HG02571 (cell line): ENCODE data around the gene UNC93A.
"Not testable (repeated sequence)": the region's sequence is repeated elsewhere in the genome, so short reads cannot be mapped to it uniquely, and the experiment has no call there.

Experiments
- ATAC-seq: cut with Tn5 transposase; IDR thresholded peaks from one replicate; pipeline ENCODE4 v1.9.1; 2021; ENCODE audit warnings: mild to moderate bottlenecking, moderate library complexity; ENCODE audit not compliant: unreplicated experiment

Gene UNC93A

GRCh38 chr6:167270499-167271311, 20.4 kb upstream of the UNC93A start:
- ATAC-seq, result no peak

- no peak for ATAC-seq
These were observed 19.0 kb upstream of the UNC93A start for GRCh38 chr6:167272151-167272550.

- ATAC-seq, result no peak
These were observed 18.3 kb upstream of the UNC93A start for GRCh38 chr6:167272696-167273379.

GRCh38 chr6:167274270-167274669, 16.8 kb upstream of the UNC93A start:
- no peak for ATAC-seq

GRCh38 chr6:167275001-167275400, 16.1 kb upstream of the UNC93A start:
- ATAC-seq, result no peak

GRCh38 chr6:167275436-167275835, 15.7 kb upstream of the UNC93A start:
- ATAC-seq, result no peak

GRCh38 chr6:167276772-167277533, 14.2 kb upstream of the UNC93A start:
- no peak for ATAC-seq

- not testable (repeated sequence) for ATAC-seq
These were observed 12.8 kb upstream of the UNC93A start for GRCh38 chr6:167278173-167278940.

GRCh38 chr6:167279766-167280446, 11.2 kb upstream of the UNC93A start:
- ATAC-seq, result no peak

GRCh38 chr6:167280466-167280865, 10.6 kb upstream of the UNC93A start:
- ATAC-seq, result not testable (repeated sequence)

- no peak for ATAC-seq
These were observed 8.9 kb upstream of the UNC93A start for GRCh38 chr6:167282165-167282564.

- not testable (repeated sequence) for ATAC-seq
These were observed 6.5 kb upstream of the UNC93A start for GRCh38 chr6:167284565-167284964.

- ATAC-seq, result no peak
These were observed 5.9 kb upstream of the UNC93A start for GRCh38 chr6:167285077-167285770.

GRCh38 chr6:167287513-167288048, 3.5 kb upstream of the UNC93A start:
- ATAC-seq, result no peak

- not testable (repeated sequence) for ATAC-seq
These were observed 2.4 kb upstream of the UNC93A start for GRCh38 chr6:167288591-167289225.

- ATAC-seq, result not testable (repeated sequence)
These were observed 1.8 kb upstream of the UNC93A start for GRCh38 chr6:167289291-167289690.

GRCh38 chr6:167291623-167292300, 647 bp downstream of the UNC93A start:
- ATAC-seq, result no peak
